Urothelium cell line (cell line): Measurements from ENCODE around the gene KRTAP29-1.
A peak's percentile ranks its signal among the peaks of the same experiment; 100 is the strongest.

Source experiments
- DNase-seq: peaks from one replicate; pipeline ENCODE4 v3.0.0; 2011; ENCODE audit warnings: low spot score, mixed read lengths
- FAIRE-seq: peaks from 2 replicates; lab custom pipeline; 2011; peaks lifted over from hg19 to GRCh38; lab: Jason Lieb, UNC

Gene KRTAP29-1

DNA sequence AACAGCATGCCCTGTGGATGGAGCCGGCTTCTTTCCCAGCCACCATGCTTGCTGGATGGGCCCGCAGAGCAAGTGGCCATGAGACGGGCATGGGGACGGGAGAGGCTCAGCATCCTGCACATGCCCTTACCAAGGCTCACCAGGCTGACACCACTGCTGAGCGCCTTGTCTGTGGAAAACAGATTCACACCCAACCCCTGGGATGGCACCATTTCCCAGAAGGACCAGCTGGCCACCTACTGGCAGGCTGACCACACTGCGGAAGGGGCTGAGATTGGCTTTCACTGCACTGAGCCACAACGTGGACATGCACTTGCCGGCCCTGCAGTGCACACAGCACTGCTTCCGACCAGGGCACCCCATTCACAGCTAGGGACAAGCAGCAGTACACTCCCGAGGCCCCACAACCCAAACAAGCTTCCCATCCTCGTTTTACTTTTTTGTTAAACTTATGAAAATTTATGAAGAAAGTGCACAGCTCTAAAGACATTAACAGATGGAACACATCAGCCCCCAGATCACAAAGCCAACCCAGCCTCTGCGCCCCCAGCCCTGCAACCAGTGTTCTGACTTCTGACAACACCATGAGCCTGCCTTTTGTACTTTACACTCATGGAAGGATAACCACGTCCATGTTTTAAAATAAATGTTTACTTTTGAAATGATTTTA, 26.8 kb upstream of the KRTAP29-1 start:
- FAIRE-seq (peak; percentile 94), DNase-seq (peak; percentile 74)

DNA sequence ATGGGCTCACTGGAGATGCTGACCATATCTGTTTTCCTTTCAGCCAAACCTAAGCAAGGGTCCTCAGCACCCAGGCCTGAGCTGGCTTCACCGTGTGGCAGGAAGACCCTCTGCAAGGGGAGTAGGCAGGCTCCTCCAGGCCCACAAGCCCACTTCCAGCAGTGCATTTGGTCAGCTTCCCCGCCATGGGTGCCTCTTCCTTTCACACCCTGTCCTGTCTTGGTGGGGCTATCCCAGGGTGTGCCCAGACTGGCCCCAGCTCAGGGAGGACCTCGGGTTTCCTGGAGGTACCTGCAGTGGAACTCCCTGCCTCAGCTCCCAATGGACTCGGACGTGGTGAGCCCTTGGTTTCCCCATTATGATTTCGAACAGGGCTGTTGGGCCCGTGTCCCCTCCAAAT, 25.6 kb upstream of the KRTAP29-1 start:
- no peak for DNase-seq
- no peak for FAIRE-seq

DNA sequence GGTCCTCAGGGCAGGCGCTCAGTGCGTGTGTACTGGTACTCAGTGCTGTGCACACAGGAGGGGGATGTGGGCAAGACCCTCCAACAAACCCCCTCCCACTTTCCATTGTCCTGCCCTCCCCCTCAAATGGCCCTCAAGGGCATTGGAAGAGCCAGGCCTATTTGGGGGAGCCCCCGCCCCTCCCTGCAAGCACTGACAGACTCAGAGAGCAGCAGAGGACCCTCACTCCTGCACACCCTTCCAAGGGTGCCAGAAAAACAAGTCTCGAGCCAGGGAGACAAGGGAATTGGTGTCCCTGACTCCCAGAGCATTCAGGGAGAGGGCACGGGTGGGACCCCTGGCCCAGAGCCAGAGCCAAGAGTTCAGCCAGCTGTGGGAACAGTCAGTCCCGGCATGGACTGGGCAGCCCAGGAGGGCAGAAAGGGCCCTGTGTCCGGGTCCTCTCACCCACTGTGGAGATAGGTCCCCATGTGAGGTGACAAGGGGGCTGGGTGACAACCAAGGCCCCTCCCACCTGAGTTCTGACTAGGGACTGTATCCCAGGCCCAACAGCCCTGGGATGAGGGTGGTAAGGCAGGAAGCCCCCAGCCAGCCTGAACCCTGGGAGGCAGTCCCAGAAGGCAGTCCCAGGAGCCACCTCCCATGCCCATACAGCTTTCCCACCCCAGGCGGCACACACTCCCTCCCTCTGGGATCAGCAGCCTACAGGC, 24.9 kb upstream of the KRTAP29-1 start:
- FAIRE-seq (no peak), DNase-seq (no peak)

DNA sequence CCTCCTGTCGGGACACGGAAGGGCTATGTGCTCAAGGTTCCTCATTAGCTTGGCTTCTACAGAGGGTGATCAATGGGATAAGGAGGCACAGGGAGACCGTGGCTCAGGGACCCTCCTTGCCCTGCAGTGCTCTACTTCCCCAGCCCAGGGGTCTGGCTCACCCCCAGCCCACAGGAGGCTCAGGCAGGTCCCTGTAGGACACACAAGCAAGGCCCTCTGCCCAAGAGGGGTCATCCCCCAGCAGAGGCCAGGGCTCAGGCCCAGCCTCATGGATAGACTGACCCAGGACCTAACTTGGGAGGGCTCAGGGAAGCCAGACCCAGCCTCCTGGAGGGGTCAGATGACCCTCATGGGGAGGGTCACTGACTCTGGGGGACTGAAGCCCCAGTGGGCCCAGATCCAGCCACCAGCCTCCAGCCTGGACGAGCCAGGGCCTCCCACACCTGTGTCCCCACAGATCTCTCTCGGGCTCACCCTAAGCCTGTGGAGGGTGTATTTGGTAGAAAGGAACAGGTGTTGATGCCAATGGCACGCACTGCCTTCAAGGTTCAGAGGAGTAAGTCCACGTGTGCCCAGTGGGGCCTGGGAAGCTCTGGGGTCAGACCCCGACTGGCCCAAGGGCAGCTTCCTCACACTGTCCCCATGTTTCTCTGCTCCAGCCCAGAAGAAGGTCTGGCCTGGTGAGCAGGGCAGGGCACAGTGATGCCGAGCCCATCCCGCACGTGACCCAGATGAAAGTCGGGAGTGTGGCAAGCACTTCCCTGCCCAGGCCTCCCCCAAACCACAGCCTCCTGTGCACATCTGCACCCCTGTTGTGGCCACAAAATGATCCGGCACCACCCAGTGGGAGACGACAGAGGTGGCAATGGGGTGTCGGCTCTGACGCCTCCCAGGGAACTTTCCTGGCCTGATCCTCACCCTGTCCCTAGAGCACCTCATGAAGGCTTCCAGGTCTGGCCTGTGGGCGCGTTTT, 23.8 kb upstream of the KRTAP29-1 start:
- FAIRE-seq = no peak
- DNase-seq = no peak

DNA sequence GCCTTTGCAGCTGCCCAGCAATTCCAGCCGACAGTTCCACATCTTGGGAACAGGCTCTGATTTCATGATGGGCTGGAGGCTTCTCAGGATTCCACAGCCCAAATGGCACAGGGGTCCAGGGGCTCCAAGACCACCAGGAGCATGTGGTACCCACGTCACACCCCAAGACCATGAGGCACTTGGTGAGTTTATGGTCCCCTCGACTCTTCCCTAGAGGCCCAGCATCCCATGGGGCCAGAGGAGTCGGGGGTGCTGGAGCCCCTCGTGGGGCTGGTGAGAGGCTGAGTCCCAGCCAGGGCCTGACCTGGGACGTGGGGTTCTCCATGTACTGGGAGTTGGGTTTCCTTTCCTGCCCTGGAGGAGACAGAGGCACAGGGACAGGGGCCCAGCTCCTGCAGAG, 23.0 kb upstream of the KRTAP29-1 start:
- no peak for DNase-seq
- no peak for FAIRE-seq

DNA sequence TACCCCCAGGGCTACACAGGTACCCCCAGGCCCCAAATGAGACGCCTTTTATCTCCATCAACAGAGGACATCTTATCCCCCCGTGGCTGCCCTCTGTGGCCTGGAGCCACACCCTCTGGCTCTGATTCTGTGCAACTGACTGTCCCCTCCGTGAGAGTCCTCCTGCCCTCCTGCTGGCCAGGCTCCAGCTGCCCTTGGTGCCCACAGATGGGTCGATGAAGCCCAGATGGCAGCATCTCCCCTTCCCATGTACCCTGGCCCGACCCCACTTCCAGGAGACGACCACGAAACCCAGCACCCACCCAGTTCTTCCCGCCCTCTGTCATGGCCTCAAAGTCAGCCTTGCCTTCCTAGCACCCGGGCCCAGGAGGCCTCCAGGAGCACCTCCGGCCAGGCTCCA, 22.5 kb upstream of the KRTAP29-1 start:
- FAIRE-seq (no peak), DNase-seq (no peak)

DNA sequence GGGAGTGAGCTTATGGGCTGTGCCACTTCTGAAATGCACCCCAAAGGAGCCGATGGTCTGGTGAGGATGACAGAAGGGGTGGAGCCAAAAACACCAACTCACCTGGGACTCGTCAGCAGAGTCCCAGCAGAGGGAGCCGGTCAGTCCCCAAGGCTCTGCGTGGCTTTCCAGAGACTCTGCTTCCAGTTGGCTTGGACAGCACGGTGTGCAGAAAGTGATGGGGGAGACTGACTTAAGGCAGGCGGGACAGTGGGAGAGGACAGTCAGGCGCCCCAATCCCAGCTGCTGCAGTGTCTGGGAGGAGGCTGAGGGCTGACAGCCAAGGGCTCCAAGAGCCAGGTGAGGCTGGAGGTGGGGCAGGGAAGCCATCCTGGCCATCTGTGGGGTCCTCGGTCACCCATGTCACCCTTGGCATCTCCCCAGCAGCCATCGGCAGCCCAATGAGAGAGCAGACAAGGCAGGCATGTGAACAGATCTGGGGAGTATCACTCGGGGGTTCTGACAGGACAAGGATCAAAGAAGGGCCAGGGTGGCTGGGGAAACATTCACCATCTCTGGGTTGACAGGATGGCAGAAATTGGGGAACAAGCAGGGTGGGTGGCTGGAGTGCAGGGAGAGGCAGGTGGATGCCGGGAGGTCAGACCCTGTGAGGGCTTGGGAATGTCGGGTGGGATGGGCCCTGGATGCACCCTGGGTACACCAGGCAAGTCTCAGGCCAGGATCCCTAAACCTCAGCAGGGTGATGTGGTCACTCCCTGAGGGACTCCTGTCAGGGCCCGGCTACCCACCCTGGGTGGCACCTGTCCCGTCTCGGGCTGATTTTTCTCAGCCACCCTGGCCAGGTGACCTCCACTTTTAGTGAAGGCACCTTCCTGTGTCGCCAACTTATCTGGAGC, 21.8 kb upstream of the KRTAP29-1 start:
- FAIRE-seq = peak; percentile 52
- peak; percentile 32 for DNase-seq

DNA sequence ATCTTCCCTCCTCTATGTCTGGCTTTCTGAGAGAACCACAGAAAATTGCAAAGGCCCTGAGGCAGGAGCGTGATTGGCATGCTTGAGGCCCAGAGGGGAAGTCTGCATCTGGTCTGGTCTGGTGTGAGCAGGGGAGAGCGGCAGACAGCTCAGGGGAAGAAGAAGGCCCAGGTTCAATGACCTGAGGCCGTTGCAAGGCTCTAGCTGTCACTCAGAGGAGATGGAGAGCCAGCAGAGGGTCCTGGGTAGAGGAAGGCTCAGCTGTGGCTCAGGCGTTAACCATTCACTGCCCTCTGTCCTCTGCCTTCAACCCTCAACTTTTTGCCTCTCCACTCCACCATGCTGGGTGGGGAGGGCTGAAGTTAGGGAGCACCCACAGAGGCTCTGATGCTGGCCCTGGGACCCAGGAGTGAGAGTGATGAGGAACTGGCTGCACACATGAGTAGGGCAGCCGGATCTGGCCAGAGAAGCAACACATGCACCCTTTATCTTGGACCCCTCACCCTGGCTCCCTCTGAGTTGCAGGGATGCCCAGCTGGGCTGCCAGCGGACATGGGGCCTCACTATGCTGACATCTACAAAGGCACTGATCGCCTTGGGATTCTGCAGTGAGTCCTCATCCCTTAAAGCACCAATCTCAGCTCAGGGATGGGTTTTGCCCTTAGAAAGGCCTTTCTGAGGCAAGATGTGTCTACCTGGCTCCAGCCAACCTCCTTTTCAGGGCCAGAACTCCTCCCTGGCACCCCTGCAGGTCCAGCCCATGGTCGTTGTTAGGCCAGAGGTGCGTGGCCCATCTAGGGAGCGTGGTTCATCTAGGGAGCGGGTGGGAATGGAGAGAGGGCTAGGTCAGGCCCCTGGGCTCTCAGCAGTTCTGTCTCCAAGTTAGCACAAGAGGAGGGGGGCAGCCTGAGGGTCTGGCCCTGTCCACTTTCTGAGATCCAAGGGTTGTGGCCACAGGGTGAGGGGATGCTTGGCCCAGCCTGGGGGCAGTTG, 20.5 kb upstream of the KRTAP29-1 start:
- FAIRE-seq (no peak), DNase-seq (no peak)

DNA sequence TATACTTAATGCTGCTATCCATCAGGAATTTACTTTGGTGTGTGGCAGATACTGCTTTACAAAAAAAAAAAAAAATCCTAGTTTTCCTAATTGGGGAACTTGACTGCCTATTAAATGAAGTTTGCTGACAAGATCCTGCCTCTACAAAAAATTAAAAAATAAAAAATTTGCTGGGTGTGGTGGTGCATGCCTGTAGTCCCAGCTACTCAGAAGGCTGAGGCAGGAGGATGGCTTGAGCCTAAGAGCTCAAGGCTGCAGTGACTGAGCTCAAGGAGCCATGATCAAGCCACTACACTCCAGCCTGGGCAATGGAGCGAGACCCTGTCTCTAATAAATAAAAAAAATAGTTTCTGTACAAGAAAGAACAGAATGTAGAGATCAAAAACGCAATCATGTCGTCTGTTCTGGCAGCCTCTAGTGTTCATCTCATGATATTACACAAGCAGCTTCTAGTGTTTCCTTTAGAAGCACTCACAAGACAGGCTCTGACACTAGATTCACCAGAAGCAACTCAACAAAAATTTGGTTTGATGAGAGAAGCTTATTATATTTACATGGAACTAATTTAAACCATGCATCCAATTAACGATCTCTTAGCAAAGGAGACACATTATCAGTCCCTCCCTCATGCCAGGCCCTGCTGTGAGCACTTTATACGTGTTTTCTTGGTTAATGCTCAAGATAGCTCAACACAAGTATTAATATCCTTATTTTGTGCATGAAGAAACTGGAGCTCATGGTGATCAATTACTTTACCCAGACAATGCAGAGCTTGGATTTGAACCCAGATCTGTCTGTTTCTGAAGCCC, 19.6 kb upstream of the KRTAP29-1 start:
- FAIRE-seq (no peak), DNase-seq (peak; percentile 54)

DNA sequence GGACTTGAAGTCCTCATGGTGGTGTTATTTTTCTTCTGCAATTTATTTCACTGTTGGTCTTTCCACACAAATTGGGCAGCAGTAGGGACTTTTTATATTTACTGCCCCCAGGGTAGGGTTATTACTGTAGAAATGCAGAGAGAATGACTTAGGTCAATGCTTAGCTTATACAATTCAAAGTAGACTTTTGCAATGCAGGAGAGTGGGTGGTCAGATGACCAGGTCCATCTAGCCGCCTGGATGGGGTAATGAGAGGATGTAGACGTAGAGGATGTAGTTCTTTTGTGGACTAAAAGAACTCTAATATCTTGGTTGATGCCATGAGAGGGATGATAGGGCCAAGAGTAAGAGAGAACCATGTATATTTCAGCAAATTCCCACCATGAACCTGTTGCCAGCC, 15.6 kb upstream of the KRTAP29-1 start:
- FAIRE-seq (no peak), DNase-seq (no peak)

DNA sequence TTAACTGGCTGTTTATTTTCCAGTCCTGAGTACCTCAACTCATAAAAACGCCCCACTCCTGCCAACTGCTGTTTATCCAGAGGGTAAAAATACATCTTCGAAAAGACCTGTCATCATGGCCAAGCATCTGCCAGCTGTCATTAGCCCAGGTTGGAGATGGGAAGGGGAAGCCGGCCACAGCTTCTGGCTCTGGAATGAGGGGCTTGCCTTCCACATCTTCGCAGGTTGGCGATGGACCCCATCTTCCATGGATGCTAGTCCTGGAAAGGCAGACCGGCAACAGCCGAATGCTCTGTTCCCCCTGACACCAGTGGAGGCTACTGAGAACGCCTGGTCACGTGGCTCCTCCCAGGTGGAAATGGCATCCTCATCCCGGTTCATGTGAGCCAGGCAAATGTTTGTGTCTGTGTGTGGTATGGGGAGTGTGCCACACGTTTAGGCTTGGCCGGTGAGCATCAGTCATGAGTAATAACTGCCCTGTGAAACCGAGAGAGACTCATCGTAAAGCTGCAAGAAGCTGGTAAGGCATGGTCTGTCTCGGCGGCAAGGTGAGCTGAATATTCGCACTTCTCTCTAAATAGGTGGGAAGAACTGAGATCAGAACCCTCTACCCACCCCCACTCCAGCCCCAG, 13.3 kb upstream of the KRTAP29-1 start:
- DNase-seq = no peak
- peak; percentile 63 for FAIRE-seq

DNA sequence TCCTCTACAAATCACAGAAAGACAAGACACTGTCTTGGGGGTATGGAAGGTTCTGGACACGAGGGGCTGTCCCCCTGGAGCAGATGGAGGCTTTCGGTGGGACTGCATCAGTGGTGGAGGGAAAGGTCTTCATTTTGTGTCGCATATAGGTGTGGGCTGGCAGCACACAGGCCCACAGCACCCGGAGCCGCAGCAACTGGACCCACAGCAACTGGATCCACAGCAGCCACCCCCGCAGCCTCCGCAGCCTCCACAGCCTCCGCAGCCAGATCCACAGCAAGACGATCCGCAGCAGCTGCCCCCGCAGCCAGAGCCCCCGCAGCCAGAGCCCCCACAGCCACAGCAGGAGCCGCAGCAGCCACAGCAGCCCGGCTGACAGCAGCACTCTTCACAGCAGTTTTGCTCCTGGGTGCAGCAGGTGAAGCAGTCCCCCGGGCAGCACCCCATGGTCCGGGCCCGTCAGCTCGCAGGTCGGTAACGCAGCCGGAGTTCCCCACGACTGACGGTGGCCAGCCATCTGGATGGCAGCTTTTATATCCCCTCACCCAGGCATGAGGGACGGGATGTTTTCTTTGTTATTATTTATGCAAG, 12.6 kb upstream of the KRTAP29-1 start, which contains the start of gene KRTAP17-1:
Gene KRTAP17-1, minus strand, starts transcription at position 507 of the 591 bp plus-strand sequence. Its CDS starts 60 bp downstream, at position 447.
- FAIRE-seq = no peak

DNA sequence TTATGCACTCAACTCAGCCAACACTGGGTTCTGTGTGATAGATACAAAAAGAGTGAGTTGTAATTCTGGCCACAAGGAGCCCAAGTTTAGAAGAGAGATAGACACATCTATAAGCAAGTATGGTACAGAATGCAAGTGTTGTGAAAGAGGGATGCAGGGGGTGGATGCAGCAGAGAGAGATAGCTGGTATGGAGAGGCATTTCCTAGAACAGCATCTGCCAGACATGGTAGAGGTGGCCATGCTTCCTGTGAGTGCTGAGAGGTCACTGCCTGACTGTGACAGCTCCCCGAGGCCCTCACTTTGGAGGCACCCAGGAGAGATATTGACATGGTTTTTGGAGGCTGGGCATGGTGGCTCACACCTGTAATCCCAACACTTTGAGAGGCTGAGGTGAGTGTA, 8.5 kb upstream of the KRTAP29-1 start:
- DNase-seq (no peak), FAIRE-seq (no peak)

More for the DNA sequence above, 12.6 kb upstream of the KRTAP29-1 start, which contains the start of gene KRTAP17-1:
- no peak for DNase-seq

DNA sequence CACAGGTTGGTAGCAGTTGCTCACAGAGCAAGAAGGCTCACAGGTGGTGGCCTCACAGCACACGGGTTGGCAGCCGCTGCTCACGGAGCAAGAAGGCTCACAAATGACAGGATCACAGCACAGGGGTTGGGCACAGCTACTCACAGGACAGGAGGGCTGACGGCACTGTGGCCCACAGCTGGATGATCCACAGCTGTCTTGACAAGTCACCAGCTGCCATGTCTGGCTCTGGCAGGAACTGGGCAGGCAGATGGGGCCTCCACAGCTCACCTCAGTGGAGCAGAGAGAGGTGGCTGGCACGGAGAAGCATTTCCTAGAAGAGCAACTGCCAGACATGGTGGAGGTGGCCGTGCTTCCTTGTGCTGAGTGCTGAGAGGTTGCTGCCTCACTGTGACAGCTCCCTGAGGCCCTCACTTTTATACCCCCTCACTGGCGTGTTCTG, 6.3 kb upstream of the KRTAP29-1 start, which contains the start of gene KRTAP16-1:
Gene KRTAP16-1, minus strand, starts transcription at position 392 of the 442 bp plus-strand sequence. Its CDS starts 56 bp downstream, at position 336.
- FAIRE-seq (peak; percentile 79), DNase-seq (no peak)

DNA sequence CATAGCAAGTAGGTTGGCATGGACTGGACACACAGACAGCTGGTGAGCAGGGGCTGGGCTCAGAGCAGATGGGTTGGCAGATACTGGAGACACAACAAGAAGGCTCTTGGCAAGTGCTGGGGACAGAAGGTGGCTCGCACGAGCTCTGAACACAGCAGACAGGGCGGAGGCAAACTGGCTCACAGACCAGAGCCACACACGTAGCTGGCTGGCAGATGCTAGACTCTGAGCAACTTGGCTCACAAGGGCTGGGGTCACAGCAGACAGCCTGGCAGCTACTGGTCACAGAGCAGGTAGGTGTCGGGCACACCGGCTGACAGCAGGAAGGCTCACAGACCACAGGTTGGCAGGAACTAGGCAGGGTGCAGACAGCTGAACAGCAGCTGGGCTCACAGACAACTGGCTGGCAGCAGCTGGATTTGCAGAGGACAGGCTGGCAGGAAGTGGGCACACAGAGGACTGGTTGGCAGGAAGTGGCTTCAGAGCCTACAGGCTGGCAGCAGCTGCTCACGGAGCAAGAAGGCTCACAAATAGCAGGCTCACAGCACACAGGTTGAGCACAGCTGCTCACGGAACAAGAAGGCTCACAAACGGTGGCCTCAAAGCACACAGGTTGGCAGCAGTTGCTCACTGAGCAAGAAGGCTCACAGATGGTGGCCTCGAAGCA, 5.7 kb upstream of the KRTAP29-1 start:
- DNase-seq = no peak
- no peak for FAIRE-seq

DNA sequence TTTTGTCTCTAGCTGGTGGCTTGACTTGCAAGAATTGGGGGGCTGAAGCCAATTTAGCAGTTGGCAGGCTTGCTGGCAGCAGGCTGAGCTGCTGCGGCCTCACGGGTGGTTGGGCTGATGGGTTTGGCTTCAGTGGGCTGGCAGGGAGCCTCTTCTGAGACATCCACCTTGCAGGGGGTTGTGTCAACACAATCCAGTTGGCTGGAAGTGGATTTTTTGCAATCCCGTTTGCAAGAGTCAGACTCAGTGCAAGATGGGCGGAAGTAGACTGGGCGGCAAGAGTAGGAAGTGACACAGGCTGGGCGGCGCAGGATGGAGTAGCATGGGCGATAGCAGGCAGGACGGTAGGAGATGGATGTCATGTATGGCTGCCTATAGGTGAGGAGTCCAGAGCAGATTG, 5.0 kb upstream of the KRTAP29-1 start:
- DNase-seq = no peak
- FAIRE-seq = no peak

DNA sequence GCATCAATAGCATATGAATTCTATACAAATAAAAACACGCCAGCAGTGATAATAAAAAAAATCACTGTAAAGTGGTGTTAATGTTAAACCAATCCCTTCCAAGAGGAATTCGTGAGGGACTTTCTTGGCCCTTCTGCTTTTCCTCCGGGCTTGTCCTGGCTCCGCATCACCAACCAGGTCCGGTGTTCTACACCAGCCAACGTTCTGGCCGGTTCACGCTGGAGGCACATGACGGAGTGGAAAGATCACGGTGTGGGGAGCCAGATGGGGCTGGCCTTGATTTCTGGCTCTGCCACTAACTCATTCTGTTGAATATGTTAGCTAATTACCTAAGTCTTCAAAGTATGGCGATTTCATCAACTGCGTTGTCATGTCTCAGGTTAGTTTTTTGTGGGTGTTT, 1.4 kb upstream of the KRTAP29-1 start:
- no peak for DNase-seq
- FAIRE-seq = no peak
